Endothelial cell of umbilical vein (primary cell): ENCODE measurements around the gene TOMM40. TPM values are rescaled to one million over a fixed set of nuclear protein-coding genes. Genes with fewer than 3 reads are reported as not detected.

Experiments
- BruUV-seq: library from RNA; stranded (reverse); fragments of 400-500 nt; replicated peaks from 2 replicates; lab custom pipeline; 2021; lab: Mats Ljungman, UMichigan
- CTCF ChIA-PET: fragments of 300-600, 350-600 bp; sonication (Branson Sonifier 250); formaldehyde crosslinking; loops from one replicate; lab custom pipeline; 2021; ENCODE audit warnings: antibody characterized with exemption, inconsistent platforms; lab: Charles Lee
- POLR2A ChIA-PET: fragments of 300-600, 350-600 bp; sonication (Branson Sonifier 250); formaldehyde crosslinking; loops from one replicate; lab custom pipeline; 2021; ENCODE audit warnings: antibody characterized with exemption, inconsistent platforms; lab: Charles Lee
- DNase-seq: peaks from one replicate; pipeline ENCODE4 v3.0.0-alpha.2; 2011; ENCODE audit warnings: low read depth, low spot score
- FAIRE-seq: peaks from 2 replicates; lab custom pipeline; 2011; peaks lifted over from hg19 to GRCh38; lab: Jason Lieb, UNC
- H2AFZ ChIP-seq: 2 replicates; pipeline ENCODE4 v1.6.0; 2012; ENCODE audit warnings: low read depth, low read length, control low read depth, inconsistent platforms
- H3K27ac ChIP-seq: 2 replicates; pipeline ENCODE4 v1.5.1; 2011; ENCODE audit warnings: low read depth, mild to moderate bottlenecking, control low read depth, low read length, moderate library complexity; ENCODE audit not compliant: insufficient read depth
- H3K27me3 ChIP-seq, 2 experiments: 2 replicates each; pipeline versions ENCODE4 v1.6.0 to v1.6.1; 2011; ENCODE audit warnings: low read length in 2 of 2, mixed read lengths in 1 of 2; ENCODE audit not compliant: control insufficient read depth in 2 of 2, insufficient read depth in 2 of 2
- H3K36me3 ChIP-seq, 2 experiments: 2 replicates in 1 of 2; 3 replicates in 1 of 2; pipeline ENCODE4 v1.5.1; 2011; ENCODE audit warnings: low read length in 2 of 2, mild to moderate bottlenecking in 1 of 2, moderate library complexity in 1 of 2; ENCODE audit not compliant: control insufficient read depth in 2 of 2, insufficient read depth in 2 of 2; ENCODE audit errors: extremely low read depth in 1 of 2
- H3K4me1 ChIP-seq: 3 replicates; pipeline ENCODE4 v1.5.1; 2011; ENCODE audit warnings: mild to moderate bottlenecking, low read length; ENCODE audit not compliant: control insufficient read depth, insufficient read depth; ENCODE audit errors: extremely low read depth
- H3K4me2 ChIP-seq: 2 replicates; pipeline ENCODE4 v1.6.1; 2011; ENCODE audit warnings: low read length, control low read depth, mixed read lengths; ENCODE audit not compliant: insufficient read depth
- H3K4me3 ChIP-seq, 3 experiments: fragments of 200-600 bp in 1 of 3; sonication (generic), shearing (Covaris generic) in 1 of 3; replicated peaks in 1 of 3; 2 replicates each; pipeline ENCODE4 v1.5.1; 2011 to 2016; ENCODE audit warnings: control low read depth in 3 of 3, low read length in 3 of 3, mild to moderate bottlenecking in 2 of 3, inconsistent platforms in 1 of 3, low read depth in 1 of 3, moderate library complexity in 1 of 3; ENCODE audit not compliant: insufficient read depth in 1 of 3
- H3K79me2 ChIP-seq: 2 replicates; pipeline ENCODE4 v1.6.0; 2012; ENCODE audit warnings: low read length, inconsistent platforms; ENCODE audit not compliant: control insufficient read depth, insufficient read depth
- H3K9ac ChIP-seq: replicated peaks from 2 replicates; pipeline ENCODE3; 2011; ENCODE audit warnings: low read length, control low read depth; ENCODE audit not compliant: insufficient read depth; ENCODE audit errors: extremely low read depth
- H3K9me1 ChIP-seq: replicated peaks from 3 replicates; pipeline ENCODE4 v1.6.0; 2011; ENCODE audit warnings: mild to moderate bottlenecking, low read length; ENCODE audit not compliant: control insufficient read depth, insufficient read depth; ENCODE audit errors: extremely low read depth
- H3K9me3 ChIP-seq: replicated peaks from 2 replicates; pipeline ENCODE4 v1.5.1; 2012; ENCODE audit warnings: low read length, inconsistent platforms; ENCODE audit not compliant: control insufficient read depth, insufficient read depth
- H4K20me1 ChIP-seq: replicated peaks from 2 replicates; pipeline ENCODE3; 2011; ENCODE audit warnings: mild to moderate bottlenecking, low read length; ENCODE audit not compliant: control insufficient read depth, insufficient read depth; ENCODE audit errors: extremely low read depth
- EZH2 ChIP-seq: IDR thresholded peaks from 2 replicates; pipeline ENCODE4 v1.6.1; 2012; ENCODE audit warnings: borderline replicate concordance, low read depth, mild to moderate bottlenecking, moderate library complexity, low read length, inconsistent platforms; ENCODE audit not compliant: severe bottlenecking
- FOS ChIP-seq: IDR thresholded peaks from 2 replicates; pipeline ENCODE4 v1.6.1; 2011; ENCODE audit warnings: mild to moderate bottlenecking, low read length, moderate library complexity, borderline replicate concordance; ENCODE audit not compliant: insufficient read depth
- GATA2 ChIP-seq: IDR thresholded peaks from 2 replicates; pipeline ENCODE4 v1.7.0; 2011; ENCODE audit warnings: low read depth, mild to moderate bottlenecking, moderate library complexity, mixed read lengths, low read length; ENCODE audit not compliant: insufficient read length, insufficient read depth
- JUN ChIP-seq: IDR thresholded peaks from 2 replicates; pipeline ENCODE4 v1.6.1; 2011; ENCODE audit warnings: borderline replicate concordance, low read depth; ENCODE audit not compliant: insufficient read length, insufficient read depth
- MYC ChIP-seq: IDR thresholded peaks from one replicate; pipeline ENCODE4 v1.6.1; 2011; ENCODE audit warnings: mild to moderate bottlenecking, low read depth, low read length
- POLR2A ChIP-seq: IDR thresholded peaks from 2 replicates; pipeline ENCODE4 v1.6.1; 2012; ENCODE audit warnings: low read depth, mild to moderate bottlenecking, control low read depth, low read length
- POLR2AphosphoS5 ChIP-seq: IDR thresholded peaks from 2 replicates; pipeline ENCODE4 v1.6.1; 2012; ENCODE audit warnings: low read depth, mild to moderate bottlenecking, control low read depth, low read length, moderate library complexity; ENCODE audit not compliant: insufficient read depth
- dilution Hi-C: fragments of 300-500 bp; cut with MboI; formaldehyde crosslinking; loops from one replicate; pipeline ENCODE4 v1.15.0; 2019; ENCODE audit warnings: low sequenced_read_pairs; ENCODE audit not compliant: extremely low pct_ligation_motif_present
- intact Hi-C: fragments of 100-400 bp; cut with micrococcal nuclease; formaldehyde crosslinking; loops from one replicate; pipeline ENCODE4 v1.10.0; 2022
- polyA plus RNA-seq, 4 experiments: library from polyadenylated mRNA; depleted of rRNA in 3 of 4; stranded (reverse) in 3 of 4; unstranded in 1 of 4; fragments of >200 nt; gene quantifications; 2 replicates each; pipeline versions ENCODE4 v1.2.1 to v1.2.3, GENCODE V29; 2011 to 2012; ENCODE audit warnings: missing spikeins in 1 of 4
- total RNA-seq: library from RNA; stranded (reverse); gene quantifications from 2 replicates; pipeline ENCODE4 v1.2.3, GENCODE V29; 2021
- TF ChIP-seq, protein P1 (sequence below), 2 donors: IDR thresholded peaks; 1 replicate in 1 of 2; 2 replicates in 1 of 2; pipeline ENCODE4 v1.5.1; 2011; ENCODE audit warnings: low read length in 2 of 2, mild to moderate bottlenecking in 2 of 2, moderate library complexity in 2 of 2, control low read depth in 1 of 2, inconsistent platforms in 1 of 2, low read depth in 1 of 2; ENCODE audit not compliant: insufficient read depth in 1 of 2; ENCODE audit errors: extremely low read depth in 1 of 2
- TF ChIP-seq, protein P2 (sequence below): IDR thresholded peaks from 2 replicates; pipeline ENCODE4 v1.6.1; 2011; ENCODE audit not compliant: insufficient read depth, insufficient read length

TOMM40 gene
- total and polyA plus RNA-seq, 2 donors (not counting 3 experiments of a cell fraction or from before 2014, with no cell fraction given) = 71.8 to 90.7 TPM

DNA sequence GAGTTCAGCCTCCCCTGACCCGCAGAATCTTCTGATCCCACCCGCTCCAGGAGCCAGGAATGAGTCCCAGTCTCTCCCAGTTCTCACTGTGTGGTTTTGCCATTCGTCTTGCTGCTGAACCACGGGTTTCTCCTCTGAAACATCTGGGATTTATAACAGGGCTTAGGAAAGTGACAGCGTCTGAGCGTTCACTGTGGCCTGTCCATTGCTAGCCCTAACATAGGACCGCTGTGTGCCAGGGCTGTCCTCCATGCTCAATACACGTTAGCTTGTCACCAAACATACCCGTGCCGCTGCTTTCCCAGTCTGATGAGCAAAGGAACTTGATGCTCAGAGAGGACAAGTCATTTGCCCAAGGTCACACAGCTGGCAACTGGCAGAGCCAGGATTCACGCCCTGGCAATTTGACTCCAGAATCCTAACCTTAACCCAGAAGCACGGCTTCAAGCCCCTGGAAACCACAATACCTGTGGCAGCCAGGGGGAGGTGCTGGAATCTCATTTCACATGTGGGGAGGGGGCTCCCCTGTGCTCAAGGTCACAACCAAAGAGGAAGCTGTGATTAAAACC lies 13.5 kb downstream of the TOMM40 start:
- Histone ChIP-seq H3K9me1 (no peaks in the 10 kb centered on the region), H4K20me1 (no peaks in the 10 kb centered on the region), H3K4me2 (no peak overlapping the region), H3K27me3 (peaks cover 9 to 11% of the 10 kb centered on the region in 2 experiments), H3K79me2 (no peaks in the 10 kb centered on the region), H3K36me3 (peaks cover 0 to 6% of the 10 kb centered on the region in 2 experiments), H3K9ac (no peak overlapping the region), H3K4me1 (peaks cover 5% of the 10 kb centered on the region), H2AFZ (no peak overlapping the region), H3K27ac (no peak overlapping the region), H3K4me3 (no peak overlapping the region), H3K9me3 (no peaks in the 10 kb centered on the region)
- FAIRE-seq = no peak
- BruUV-seq = no TSS peak
- ChIA-PET CTCF (interaction anchor here (1.0 to 5.1 kb wide), 7 partner anchors 8 to 155 kb away, joined by 3 to 62 read pairs (median 7); partner anchors contain the start of genes APOC1, CLPTM1 and TOMM40), POLR2A (no interaction called here)
- DNase-seq = no peak
- dilution Hi-C loops = no loop called here
- TF ChIP-seq POLR2A = no peak
- TF ChIP-seq, protein P1, sequence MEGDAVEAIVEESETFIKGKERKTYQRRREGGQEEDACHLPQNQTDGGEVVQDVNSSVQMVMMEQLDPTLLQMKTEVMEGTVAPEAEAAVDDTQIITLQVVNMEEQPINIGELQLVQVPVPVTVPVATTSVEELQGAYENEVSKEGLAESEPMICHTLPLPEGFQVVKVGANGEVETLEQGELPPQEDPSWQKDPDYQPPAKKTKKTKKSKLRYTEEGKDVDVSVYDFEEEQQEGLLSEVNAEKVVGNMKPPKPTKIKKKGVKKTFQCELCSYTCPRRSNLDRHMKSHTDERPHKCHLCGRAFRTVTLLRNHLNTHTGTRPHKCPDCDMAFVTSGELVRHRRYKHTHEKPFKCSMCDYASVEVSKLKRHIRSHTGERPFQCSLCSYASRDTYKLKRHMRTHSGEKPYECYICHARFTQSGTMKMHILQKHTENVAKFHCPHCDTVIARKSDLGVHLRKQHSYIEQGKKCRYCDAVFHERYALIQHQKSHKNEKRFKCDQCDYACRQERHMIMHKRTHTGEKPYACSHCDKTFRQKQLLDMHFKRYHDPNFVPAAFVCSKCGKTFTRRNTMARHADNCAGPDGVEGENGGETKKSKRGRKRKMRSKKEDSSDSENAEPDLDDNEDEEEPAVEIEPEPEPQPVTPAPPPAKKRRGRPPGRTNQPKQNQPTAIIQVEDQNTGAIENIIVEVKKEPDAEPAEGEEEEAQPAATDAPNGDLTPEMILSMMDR (IDR thresholded peaks at IDR 0.05; ENCODE audit: extremely low read depth in 1 of 2, insufficient read depth in 1 of 2, low read depth in 1 of 2, low read length in 2 of 2) = peak; percentile 11 to 13
- intact Hi-C loops = no loop called here

DNA sequence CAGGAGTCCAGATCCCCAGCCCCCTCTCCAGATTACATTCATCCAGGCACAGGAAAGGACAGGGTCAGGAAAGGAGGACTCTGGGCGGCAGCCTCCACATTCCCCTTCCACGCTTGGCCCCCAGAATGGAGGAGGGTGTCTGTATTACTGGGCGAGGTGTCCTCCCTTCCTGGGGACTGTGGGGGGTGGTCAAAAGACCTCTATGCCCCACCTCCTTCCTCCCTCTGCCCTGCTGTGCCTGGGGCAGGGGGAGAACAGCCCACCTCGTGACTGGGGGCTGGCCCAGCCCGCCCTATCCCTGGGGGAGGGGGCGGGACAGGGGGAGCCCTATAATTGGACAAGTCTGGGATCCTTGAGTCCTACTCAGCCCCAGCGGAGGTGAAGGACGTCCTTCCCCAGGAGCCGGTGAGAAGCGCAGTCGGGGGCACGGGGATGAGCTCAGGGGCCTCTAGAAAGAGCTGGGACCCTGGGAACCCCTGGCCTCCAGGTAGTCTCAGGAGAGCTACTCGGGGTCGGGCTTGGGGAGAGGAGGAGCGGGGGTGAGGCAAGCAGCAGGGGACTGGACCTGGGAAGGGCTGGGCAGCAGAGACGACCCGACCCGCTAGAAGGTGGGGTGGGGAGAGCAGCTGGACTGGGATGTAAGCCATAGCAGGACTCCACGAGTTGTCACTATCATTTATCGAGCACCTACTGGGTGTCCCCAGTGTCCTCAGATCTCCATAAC lies 14.5 kb downstream of the TOMM40 start, which contains the start of gene APOE:
Gene APOE, plus strand, starts transcription at position 360 of the 724 bp plus-strand sequence. CDS start 829 bp downstream, outside the sequence.
- H3K9me1 ChIP-seq = no peaks in the 10 kb centered on the region
- no peaks in the 10 kb centered on the region for H3K36me3 ChIP-seq
- H4K20me1 ChIP-seq = no peaks in the 10 kb centered on the region
- CTCF ChIA-PET = interaction anchor here (0.6 to 5.1 kb wide), 9 partner anchors 9 to 182 kb away, joined by 3 to 62 read pairs (median 3); partner anchors contain the start of gene APOC1
- dilution Hi-C loops = no loop called here
- H3K4me1 ChIP-seq = peaks cover 5% of the 10 kb centered on the region
- H3K9ac ChIP-seq = no peak within 1 kb of the TSS
- DNase-seq = no peak
- peak within 1 kb of the TSS; percentile 73 for H2AFZ ChIP-seq
- intact Hi-C loops = no loop called here
- FAIRE-seq = no peak
- POLR2A ChIA-PET = interaction anchor here (0.6 kb wide), 2 partner anchors 87 to 882 kb away, joined by 4 to 5 read pairs; no protein-coding TSS in a partner anchor
- peaks cover 9 to 11% of the 10 kb centered on the region in 2 experiments for H3K27me3 ChIP-seq
- no peaks in the 10 kb centered on the region for H3K79me2 ChIP-seq
- H3K4me2 ChIP-seq = peak within 1 kb of the TSS; percentile 38
- no peak within 1 kb of the TSS for H3K4me3 ChIP-seq
- TF ChIP-seq, protein P2, sequence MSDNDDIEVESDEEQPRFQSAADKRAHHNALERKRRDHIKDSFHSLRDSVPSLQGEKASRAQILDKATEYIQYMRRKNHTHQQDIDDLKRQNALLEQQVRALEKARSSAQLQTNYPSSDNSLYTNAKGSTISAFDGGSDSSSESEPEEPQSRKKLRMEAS = no peak
- TF ChIP-seq GATA2 (no peak), FOS (no peak), POLR2A (no peak), EZH2 (no peak), MYC (no peak), JUN (no peak), POLR2AphosphoS5 (no peak)
- TF ChIP-seq, protein P1 (IDR thresholded peaks at IDR 0.05; ENCODE audit: extremely low read depth in 1 of 2, insufficient read depth in 1 of 2, low read depth in 1 of 2, low read length in 2 of 2) = no peak
- no peak within 1 kb of the TSS for H3K27ac ChIP-seq
- H3K9me3 ChIP-seq = no peaks in the 10 kb centered on the region
- no TSS peak for BruUV-seq
